DND-41 (cell line): ENCODE measurements around the gene OBSCN.

ENCODE experiments used
- EZH2 ChIP-seq: IDR thresholded peaks from 3 replicates; pipeline ENCODE4 v1.6.1; 2012; ENCODE audit warnings: borderline replicate concordance, low read depth, mild to moderate bottlenecking, moderate library complexity, low read length, inconsistent platforms; ENCODE audit not compliant: severe bottlenecking
- TF ChIP-seq, protein P1 (sequence below): IDR thresholded peaks from 2 replicates; pipeline ENCODE4 v1.5.1; 2012; ENCODE audit warnings: borderline replicate concordance, low read length, moderate library complexity, mild to moderate bottlenecking; ENCODE audit not compliant: poor library complexity, severe bottlenecking; ENCODE audit errors: extremely low read depth

DNA sequence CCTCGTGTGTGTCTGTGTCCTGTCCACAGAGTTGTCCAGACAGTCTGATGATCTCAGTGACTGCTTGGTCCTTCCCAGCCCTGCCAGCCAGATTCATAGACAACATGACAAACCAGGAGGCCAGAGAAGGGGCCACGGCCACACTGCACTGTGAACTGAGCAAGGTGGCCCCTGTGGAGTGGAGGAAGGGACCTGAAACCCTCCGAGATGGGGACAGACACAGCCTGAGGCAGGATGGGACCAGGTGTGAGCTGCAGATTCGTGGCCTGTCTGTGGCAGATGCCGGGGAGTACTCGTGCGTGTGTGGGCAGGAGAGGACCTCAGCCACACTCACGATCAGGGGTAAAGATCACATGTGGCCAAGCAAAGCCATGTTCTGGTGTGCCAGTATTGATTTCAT is 96.4 kb downstream of the OBSCN start:
- TF ChIP-seq, protein P1, sequence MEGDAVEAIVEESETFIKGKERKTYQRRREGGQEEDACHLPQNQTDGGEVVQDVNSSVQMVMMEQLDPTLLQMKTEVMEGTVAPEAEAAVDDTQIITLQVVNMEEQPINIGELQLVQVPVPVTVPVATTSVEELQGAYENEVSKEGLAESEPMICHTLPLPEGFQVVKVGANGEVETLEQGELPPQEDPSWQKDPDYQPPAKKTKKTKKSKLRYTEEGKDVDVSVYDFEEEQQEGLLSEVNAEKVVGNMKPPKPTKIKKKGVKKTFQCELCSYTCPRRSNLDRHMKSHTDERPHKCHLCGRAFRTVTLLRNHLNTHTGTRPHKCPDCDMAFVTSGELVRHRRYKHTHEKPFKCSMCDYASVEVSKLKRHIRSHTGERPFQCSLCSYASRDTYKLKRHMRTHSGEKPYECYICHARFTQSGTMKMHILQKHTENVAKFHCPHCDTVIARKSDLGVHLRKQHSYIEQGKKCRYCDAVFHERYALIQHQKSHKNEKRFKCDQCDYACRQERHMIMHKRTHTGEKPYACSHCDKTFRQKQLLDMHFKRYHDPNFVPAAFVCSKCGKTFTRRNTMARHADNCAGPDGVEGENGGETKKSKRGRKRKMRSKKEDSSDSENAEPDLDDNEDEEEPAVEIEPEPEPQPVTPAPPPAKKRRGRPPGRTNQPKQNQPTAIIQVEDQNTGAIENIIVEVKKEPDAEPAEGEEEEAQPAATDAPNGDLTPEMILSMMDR, result no peak
- no peak for TF ChIP-seq EZH2
